GM18868 (cell line): ENCODE data around the gene NLK.
"Not testable (repeated sequence)": the region's sequence is repeated elsewhere in the genome, so short reads cannot be mapped to it uniquely, and the experiment has no call there.

Experiments used
- ATAC-seq: cut with Tn5 transposase; IDR thresholded peaks from one replicate; pipeline ENCODE4 v1.9.1; 2021; ENCODE audit warnings: mild to moderate bottlenecking, moderate library complexity; ENCODE audit not compliant: unreplicated experiment

Gene NLK

GRCh38 chr17:28187931-28188330 is 145.5 kb downstream of the NLK start:
- no peak for ATAC-seq

- no peak for ATAC-seq
Measured at GRCh38 chr17:28188841-28189263, 146.4 kb downstream of the NLK start.

GRCh38 chr17:28189667-28190066 is 147.2 kb downstream of the NLK start:
- no peak for ATAC-seq

- ATAC-seq, result no peak
Measured at GRCh38 chr17:28191018-28191417, 148.5 kb downstream of the NLK start.

GRCh38 chr17:28193241-28193640 is 150.8 kb downstream of the NLK start:
- no peak for ATAC-seq

GRCh38 chr17:28194382-28194781 is 151.9 kb downstream of the NLK start:
- no peak for ATAC-seq

- ATAC-seq, result no peak
Measured at GRCh38 chr17:28196636-28197035, 154.2 kb downstream of the NLK start.

GRCh38 chr17:28199115-28199514 is 156.6 kb downstream of the NLK start:
- no peak for ATAC-seq

GRCh38 chr17:28199728-28200127 is 157.3 kb downstream of the NLK start:
- no peak for ATAC-seq

GRCh38 chr17:28201315-28201714 is 158.8 kb downstream of the NLK start:
- ATAC-seq, result no peak

- ATAC-seq, result no peak
Measured at GRCh38 chr17:28204244-28204643, 161.8 kb downstream of the NLK start.

- ATAC-seq, result no peak
Measured at GRCh38 chr17:28204751-28205150, 162.3 kb downstream of the NLK start.

GRCh38 chr17:28206292-28206691 is 163.8 kb downstream of the NLK start:
- no peak for ATAC-seq

GRCh38 chr17:28211811-28212210 is 169.3 kb downstream of the NLK start:
- no peak for ATAC-seq

GRCh38 chr17:28213578-28213977 is 171.1 kb downstream of the NLK start:
- not testable (repeated sequence) for ATAC-seq

- no peak for ATAC-seq
Measured at GRCh38 chr17:28216052-28216451, 173.6 kb downstream of the NLK start.

- ATAC-seq, result no peak
Measured at GRCh38 chr17:28216528-28216927, 174.1 kb downstream of the NLK start.

- no peak for ATAC-seq
Measured at GRCh38 chr17:28219771-28220170, 177.3 kb downstream of the NLK start.

GRCh38 chr17:28221751-28222414 is 179.4 kb downstream of the NLK start:
- no peak for ATAC-seq

- no peak for ATAC-seq
Measured at GRCh38 chr17:28225271-28225670, 182.8 kb downstream of the NLK start.

GRCh38 chr17:28225867-28226266 is 183.4 kb downstream of the NLK start:
- no peak for ATAC-seq

- ATAC-seq, result no peak
Measured at GRCh38 chr17:28226563-28227315, 184.3 kb downstream of the NLK start.
